Measurements from ENCODE around the gene PNP.
"Not testable (repeated sequence)": the region's sequence is repeated elsewhere in the genome, so short reads cannot be mapped to it uniquely, and the experiment has no call there.

PNP gene

DNA sequence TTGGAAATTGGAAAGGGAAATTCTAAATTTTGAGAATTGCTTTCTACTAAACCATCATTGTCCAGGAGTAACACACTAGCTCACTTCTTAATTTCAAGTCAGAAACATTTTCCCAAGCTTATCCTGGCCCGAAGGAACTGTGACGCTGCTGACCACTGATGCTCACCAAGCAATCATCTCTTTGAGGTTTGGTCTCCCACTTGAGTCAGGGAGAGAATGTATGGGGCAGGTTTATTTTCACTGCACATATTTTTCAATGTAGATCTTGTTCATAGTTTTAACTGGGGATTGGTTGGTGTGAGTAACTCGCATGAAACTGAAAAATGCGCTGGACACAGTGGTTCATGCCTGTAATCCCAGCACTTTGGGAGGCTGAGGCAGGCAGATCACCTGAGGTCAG lies 23.3 kb downstream of the PNP start:
- no peak for DNase-seq (ENCODE audit: low read depth)

- DNase-seq (ENCODE audit: low read depth): no peak
Measured at GRCh38 chr14:20493634-20494033, 24.4 kb downstream of the PNP start.

- DNase-seq (ENCODE audit: low read depth): peak; percentile 19
Measured at GRCh38 chr14:20494935-20495766, 25.9 kb downstream of the PNP start.

GRCh38 chr14:20498622-20499021 lies 29.4 kb downstream of the PNP start:
- no peak for DNase-seq (ENCODE audit: low read depth)

DNA sequence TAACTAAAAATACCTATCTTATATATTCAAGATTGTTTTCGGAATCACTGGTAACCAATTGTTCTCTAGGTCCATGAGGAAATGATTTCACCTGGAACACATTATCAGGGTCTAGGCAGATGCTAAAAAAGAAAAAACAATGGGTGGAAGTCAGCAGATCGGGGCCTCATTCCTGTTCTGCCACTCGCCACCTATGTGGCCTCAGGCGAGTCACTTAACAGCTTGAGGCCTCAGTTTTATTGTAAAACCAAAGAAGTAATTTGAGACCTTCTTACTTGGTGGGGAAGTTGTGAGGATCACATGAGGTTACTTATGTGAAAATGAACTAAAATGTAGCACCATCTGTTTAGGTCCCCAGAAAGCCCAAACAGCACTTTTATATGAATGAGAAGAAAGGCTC lies 29.9 kb downstream of the PNP start:
- no peak for DNase-seq (ENCODE audit: low read depth)

DNA sequence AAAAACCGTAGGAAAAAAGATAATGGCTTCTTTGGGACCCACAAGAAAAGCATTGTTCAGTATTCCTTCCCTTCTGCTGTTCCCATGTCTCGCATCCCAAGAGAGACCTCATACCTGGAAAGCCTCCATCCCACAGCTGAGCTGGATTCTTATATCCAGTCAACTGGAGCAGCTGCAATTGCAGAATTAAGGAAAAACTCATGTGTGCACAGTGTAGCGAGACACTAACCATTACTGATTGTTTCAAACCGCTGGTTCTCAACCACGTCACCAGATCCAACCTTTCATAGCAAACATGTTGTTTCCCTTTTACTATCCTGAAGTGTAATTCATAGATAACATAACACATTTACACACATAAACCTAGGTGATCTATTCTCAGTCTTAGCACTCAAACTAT lies 30.7 kb downstream of the PNP start:
- DNase-seq (ENCODE audit: low read depth): no peak

DNA sequence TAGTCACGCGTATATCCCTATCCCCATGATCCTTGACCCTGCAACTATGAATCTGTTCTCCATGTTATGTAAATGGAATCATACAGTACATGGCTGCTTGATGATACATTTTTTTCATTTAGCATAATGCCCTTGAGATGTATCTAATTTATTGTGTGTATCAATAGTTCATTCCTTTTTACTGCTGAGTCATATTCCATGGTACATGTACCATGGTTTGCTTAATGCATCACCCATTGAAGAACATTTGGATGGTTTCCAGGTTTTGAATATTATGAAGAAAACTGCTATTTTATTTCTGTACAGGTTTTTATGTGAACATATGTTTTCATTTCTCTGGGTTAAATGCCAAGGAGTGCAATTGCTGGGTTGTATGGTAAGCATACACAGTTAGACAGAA lies 32.1 kb downstream of the PNP start:
- DNase-seq (ENCODE audit: low read depth): peak; percentile 32

DNA sequence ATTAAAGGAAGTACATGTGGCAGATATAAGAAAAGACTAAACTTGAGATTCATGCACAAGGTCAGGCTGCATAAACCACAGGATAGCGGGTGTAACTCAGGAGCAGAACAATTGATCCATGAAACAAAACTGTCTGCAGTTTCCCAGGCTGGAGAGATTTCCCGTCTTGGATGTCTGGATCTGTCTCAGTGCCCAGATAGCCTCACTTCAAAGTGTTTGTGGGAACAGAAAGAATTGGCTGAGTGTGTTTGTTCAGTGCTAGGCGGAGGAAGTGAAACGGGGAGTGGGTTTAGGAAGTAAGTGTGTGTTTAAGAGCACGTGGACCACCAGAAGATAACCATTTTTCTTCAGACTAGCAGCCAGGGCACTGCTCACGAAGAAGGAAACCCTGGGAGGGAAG lies 34.7 kb downstream of the PNP start:
- DNase-seq (ENCODE audit: low read depth): no peak

DNA sequence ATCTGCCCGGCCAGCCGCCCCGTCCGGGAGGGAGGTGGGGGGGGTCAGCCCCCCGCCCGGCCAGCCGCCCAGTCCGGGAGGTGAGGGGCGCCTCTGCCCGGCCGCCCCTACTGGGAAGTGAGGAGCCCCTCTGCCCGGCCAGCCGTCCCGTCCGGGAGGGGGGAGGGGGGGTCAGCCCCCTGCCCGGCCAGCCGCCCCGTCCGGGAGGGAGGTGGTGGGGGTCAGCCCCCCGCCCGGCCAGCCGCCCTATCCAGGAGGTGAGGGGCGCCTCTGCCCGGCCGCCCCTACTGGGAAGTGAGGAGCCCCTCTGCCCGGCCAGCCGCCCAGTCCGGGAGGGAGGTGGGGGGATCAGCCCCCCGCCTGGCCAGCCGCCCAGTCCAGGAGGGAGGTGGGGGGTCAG lies 37.1 kb downstream of the PNP start:
- DNase-seq (ENCODE audit: low read depth): not testable (repeated sequence)

- DNase-seq (ENCODE audit: low read depth): not testable (repeated sequence)
Measured at GRCh38 chr14:20506752-20507151, 37.5 kb downstream of the PNP start.

DNA sequence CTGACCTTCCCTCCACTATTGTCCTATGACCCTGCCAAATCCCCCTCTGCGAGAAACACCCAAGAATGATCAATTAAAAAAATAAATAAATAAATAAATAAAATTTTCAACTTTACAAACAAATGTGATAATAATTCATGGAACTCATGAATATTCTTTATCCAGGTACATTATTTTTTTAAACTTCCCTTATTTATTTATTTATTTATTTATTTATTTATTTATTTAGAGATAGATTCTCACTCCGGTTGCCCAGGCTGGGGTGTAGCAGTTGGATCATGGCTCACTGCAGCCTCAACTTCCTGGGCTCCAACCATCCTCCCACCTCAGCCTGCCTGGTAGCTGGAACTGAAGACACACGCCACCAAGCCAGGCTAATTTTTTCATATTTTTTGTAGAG lies 38.3 kb downstream of the PNP start:
- DNase-seq (ENCODE audit: low read depth): not testable (repeated sequence)

DNA sequence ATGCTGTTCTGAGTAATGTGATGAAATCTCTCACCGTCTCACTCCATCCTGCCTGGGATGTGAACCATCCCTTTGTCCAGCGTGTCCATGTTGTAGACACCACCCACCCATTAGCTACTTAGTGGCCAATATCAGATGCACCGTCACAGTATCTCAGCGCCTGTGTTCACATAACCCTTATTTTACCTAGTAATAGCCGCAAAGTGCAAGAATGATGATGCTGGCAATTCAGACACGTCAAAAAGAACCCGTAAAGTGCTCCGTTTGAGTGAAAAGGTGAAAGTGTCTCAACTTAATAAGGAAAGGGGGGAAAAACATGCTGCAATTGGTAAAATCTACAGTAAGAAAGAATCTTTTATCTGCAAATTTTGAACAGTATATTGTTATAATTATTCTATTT lies 39.2 kb downstream of the PNP start:
- no peak for DNase-seq (ENCODE audit: low read depth)

DNA sequence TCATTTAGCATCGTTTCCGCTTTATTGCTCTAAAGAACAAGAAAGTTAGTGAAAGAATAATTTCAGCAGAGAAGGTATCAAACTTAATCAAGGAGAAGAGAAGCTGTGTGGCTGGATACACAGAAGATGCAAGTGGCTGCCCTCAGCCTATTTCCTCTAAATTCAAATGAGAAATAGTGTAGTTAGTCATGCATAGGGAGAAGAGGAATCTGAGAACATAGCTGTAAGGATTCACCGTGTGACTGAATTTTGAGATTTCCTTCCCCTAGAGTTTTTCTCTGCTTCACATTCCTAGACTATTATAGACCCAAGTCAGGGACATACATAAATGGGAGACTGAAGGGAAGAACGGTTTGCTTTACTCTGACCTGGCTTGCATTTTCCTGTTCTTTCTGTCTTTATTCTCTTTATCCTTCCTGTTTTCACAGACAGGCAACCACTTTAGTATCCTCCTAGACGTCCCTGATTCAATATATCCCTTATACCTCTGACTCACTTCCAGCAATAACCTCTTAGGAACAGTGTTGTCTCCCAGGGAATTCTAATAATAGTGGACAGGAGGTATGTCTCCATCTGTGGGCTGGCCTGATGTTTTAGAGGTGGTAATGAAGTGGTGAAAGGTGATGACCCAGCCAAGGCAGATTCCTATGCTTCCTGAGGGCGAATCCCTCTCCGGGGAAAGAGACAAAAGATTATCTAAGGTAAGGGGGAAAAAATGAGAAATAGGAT lies 43.1 kb downstream of the PNP start:
- no peak for DNase-seq (ENCODE audit: low read depth)

GRCh38 chr14:20515846-20516245 lies 46.6 kb downstream of the PNP start:
- peak; percentile 40 for DNase-seq (ENCODE audit: low read depth)

DNA sequence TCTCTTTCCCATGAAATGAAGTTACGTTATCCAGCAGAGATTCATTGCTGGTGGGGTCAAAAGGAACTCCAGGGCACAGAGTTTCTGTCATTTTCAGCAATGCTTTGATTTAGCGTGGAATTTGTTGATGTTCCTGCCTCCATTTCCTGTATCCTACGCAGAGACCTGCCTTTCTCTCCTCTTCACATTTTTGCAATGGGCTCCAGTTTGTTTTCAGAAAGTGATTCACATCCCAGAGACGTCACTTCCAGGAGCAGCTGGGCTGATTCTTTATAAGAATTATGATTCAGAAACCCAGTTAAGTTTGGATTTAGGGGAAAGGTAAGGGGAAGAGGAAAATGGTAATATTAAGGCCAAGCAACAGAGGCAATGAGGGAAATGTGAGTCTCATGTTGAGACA lies 47.7 kb downstream of the PNP start:
- peak; percentile 16 for DNase-seq (ENCODE audit: low read depth)

DNA sequence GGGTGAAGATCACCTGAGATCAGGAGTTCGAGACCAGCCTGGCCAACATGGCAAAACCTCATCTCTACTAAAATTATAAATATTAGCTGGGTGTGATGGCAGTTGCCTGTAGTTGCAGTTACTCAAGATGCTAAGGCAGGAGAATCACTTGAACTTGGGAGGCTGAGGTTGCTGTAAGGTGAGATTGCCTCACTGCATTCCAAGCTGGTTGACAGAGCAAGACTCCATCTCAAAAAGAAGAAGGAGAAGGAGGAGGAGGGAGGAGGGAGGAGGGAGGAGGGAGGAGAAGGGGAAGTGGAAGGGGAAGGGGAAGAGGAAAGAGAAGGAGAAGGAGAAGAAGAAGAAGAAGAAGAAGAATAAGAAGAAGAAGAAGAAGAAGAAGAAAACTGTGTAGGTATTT lies 53.1 kb downstream of the PNP start:
- DNase-seq (ENCODE audit: low read depth): peak; percentile 24

DNA sequence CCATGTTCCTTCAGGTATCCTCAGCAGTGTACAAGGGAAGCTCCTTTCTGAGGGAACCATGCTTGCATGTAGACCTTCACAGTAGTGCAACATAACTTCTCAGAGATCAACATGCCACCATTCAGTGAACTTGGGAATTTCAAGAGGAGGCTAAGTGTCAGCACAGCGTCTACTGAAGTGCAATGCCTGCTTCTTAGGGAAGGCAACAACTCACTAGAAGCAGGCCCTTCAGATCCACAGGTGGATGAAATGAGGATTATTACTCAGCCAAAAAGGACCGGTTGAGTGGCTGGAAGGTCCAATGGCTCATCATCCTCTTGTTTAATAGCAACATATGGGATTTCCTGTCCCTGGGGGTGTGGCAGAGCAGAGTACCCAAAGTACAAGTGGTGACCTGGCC lies 54.8 kb downstream of the PNP start:
- DNase-seq (ENCODE audit: low read depth): no peak
